HG02973 (cell line): ENCODE data around the gene SPNS2.

ENCODE experiments used
- ATAC-seq: cut with Tn5 transposase; IDR thresholded peaks from one replicate; pipeline ENCODE4 v1.9.1; 2021; ENCODE audit warnings: moderate library complexity; ENCODE audit not compliant: unreplicated experiment

Gene SPNS2

GRCh38 chr17:4548061-4548461 lies 49.4 kb downstream of the SPNS2 start:
- no peak for ATAC-seq

GRCh38 chr17:4548721-4549531 lies 50.2 kb downstream of the SPNS2 start:
- no peak for ATAC-seq

- no peak for ATAC-seq
Measured at GRCh38 chr17:4549781-4550533, 51.3 kb downstream of the SPNS2 start.

DNA sequence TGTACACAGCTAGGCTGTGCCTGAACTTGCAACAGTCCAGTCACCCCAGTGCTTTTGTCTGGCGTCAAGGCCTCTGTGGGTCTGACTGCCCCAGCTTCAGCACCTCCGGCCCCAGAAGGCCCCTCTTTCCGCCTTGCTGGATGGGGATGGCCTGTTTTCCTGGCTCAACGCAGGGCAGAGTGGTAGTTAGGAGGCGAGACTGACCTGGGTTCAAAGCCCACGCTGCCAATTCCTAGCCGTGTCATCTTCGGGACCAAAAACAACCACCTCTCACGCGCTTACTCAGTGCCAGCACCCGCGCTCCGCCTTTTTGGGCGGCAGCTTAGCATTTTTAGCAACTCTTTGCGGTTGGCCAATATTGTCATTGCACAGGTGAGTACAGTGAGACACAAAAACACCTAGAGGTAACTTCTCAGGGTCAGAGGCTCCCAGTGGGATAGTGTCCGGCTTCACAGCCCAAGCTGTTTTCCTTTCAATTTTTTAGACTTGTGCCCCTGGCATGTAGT lies 51.9 kb downstream of the SPNS2 start:
- ATAC-seq: no peak

GRCh38 chr17:4551141-4551540 lies 52.5 kb downstream of the SPNS2 start:
- ATAC-seq: no peak

DNA sequence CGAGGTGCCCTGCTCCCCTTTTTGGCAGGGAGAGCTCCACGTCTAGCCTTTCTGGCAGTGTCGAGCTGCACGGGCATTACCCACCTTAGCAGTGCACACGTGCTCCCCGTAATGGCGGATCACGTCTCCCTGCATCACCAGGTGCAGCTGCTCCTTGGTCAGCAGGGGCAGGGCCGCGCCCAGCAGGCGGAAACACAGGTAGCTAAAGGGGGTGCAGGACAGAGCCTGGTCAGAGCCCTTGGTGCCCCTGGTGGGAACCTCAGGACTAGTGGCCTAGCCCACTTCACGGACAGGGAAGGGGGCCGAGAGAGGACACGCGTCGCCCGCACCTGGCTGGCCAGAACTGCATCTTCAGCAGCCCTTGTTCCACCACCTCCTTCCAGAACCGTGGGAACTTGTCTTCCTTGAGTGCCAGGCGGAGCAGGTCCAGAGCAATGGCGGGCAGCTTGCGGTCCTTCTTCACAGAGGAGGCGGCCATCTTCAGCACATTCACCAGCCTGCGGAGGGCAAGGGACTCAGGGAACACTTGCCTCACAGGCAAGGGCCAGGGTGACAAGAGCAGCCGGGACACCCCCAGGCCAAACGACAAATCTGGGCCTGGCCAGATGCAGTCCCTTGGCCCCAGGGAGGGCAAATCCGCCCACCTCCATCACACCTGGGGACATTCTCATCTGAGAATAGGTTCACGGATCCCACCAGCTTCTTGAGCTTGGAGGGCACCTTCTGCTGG lies 53.3 kb downstream of the SPNS2 start:
- ATAC-seq: no peak

- ATAC-seq: no peak
Measured at GRCh38 chr17:4553669-4554068, 55.0 kb downstream of the SPNS2 start.

DNA sequence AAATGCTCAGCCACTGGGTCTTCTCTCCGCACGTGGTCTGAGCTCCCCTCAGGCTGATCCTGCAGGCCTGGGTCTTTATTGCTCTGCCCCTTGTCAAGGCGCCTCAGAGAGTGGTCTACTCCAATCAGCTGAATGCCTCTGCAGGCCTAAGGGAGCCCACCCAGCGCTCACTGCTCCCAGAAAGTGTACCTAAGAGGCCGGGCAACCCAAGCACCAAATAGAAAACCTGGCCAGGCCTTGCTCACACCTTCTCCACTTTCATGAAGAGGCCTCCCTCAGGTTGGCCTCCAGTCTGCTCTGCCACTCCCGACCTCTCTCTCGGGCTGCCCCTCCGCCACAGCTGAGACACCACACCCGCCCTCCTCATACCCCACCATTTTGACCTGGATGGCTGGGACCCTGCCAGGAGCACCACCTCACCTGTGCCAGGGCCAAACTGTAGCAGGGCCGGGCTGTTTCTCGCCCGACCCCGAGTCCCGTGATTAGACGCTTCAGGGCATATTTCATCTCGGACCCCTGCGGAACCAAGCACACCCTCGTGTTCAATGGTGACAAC lies 55.8 kb downstream of the SPNS2 start:
- no peak for ATAC-seq

- peak; percentile 74 for ATAC-seq
Measured at GRCh38 chr17:4554997-4555799, 56.5 kb downstream of the SPNS2 start, which contains the start of gene MYBBP1A. MYBBP1A (minus strand) TSS chr17:4555384; CDS start chr17:4555324, 60 bp downstream.

- ATAC-seq: no peak
Measured at GRCh38 chr17:4555873-4556759, 57.4 kb downstream of the SPNS2 start.

DNA sequence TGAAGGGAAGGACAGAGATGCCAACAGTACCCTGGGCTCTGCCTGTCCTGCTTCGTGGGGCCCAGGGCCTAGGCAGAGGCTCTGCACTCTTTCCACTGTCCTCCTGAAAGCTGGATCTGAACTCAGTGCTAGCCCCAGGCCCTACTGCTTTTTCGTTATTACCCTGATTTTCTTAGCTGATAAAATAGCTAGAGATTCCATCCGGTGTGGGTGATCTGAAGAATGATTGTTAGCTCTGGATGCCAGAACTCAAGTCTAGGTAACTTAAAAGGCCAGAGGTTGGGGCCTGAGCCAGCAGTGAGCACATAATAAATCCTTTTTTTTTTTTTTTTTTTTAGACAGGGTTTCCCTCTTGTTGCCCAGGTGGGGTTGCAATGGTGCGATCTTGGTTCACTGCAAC lies 58.3 kb downstream of the SPNS2 start:
- ATAC-seq: no peak

GRCh38 chr17:4557626-4558346 lies 59.1 kb downstream of the SPNS2 start:
- no peak for ATAC-seq

GRCh38 chr17:4558347-4558971 lies 59.8 kb downstream of the SPNS2 start:
- no peak for ATAC-seq

GRCh38 chr17:4559139-4559791 lies 60.6 kb downstream of the SPNS2 start:
- no peak for ATAC-seq

GRCh38 chr17:4559966-4560365 lies 61.3 kb downstream of the SPNS2 start:
- ATAC-seq: no peak

DNA sequence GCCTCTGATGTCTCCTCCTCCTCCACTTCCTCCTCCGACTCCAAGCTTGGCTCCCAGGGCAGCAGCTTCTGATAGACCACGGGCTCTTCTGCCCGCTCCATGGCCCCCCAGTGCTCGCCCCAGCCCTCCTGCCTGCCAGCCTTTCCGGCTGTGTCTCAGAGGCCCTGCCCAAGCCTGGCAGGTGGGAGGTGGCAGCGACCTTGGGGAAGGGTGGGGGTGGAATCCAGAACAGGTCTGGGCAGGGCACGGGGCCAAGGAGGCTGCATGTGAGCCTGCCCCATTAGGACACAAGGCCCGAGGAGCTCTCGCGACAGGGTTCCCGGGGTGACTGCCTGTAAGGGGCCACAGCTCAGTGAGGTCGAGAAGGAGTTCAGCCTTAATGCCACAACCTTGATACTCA lies 61.7 kb downstream of the SPNS2 start, which contains the start of gene GGT6:
Gene GGT6, minus strand, starts transcription at position 157 of the 400 bp plus-strand sequence. Its CDS starts 56 bp downstream, at position 101.
- ATAC-seq: no peak

GRCh38 chr17:4560837-4561256 lies 62.2 kb downstream of the SPNS2 start:
- no peak for ATAC-seq
